Heart left ventricle (tissue), 16 donors: ENCODE data around the gene RELCH. TPM values are rescaled to one million over a fixed set of nuclear protein-coding genes. Genes with fewer than 3 reads are reported as not detected.

Experiments used
- ATAC-seq, 4 donors: fragments of 200-7000 bp; cut with Tn5 transposase; one replicate each; pipeline ENCODE4 v1.9.1; 2020 to 2022; ENCODE audit warnings: moderate library complexity in 4 of 4, mild to moderate bottlenecking in 3 of 4, moderate number of reproducible peaks in 1 of 4
- DNase-seq, 5 donors: peaks; one replicate each; pipeline ENCODE4 v3.0.0-alpha.2; 2020
- H3K27ac ChIP-seq, 12 donors: fragments of 200-600 bp; sonication (generic) in 4 of 12; one replicate each; pipeline versions ENCODE4 v1.5.0 to v1.8.0; 2016 to 2022; ENCODE audit warnings: mild to moderate bottlenecking in 2 of 12
- H3K27me3 ChIP-seq, 9 donors: fragments of 200-600 bp; sonication (generic) in 2 of 9; one replicate each; pipeline versions ENCODE4 v1.5.1 to v1.8.0; 2016 to 2022; ENCODE audit warnings: mild to moderate bottlenecking in 3 of 9
- H3K36me3 ChIP-seq, 9 donors: fragments of 200-600 bp; sonication (generic) in 2 of 9; one replicate each; pipeline versions ENCODE4 v1.5.0 to v1.8.0; 2018 to 2022; ENCODE audit warnings: mild to moderate bottlenecking in 2 of 9
- H3K4me1 ChIP-seq, 12 donors: fragments of 200-600 bp; sonication (generic) in 4 of 12; one replicate each; pipeline versions ENCODE4 v1.5.0 to v1.8.0; 2016 to 2022; ENCODE audit warnings: mild to moderate bottlenecking in 3 of 12
- H3K4me3 ChIP-seq, 12 donors: fragments of 200-600 bp; sonication (generic) in 4 of 12; one replicate each; pipeline versions ENCODE4 v1.5.0 to v1.8.0; 2017 to 2022; ENCODE audit warnings: mild to moderate bottlenecking in 9 of 12, moderate library complexity in 4 of 12
- H3K9me3 ChIP-seq, 12 donors: fragments of 200-600 bp; sonication (generic) in 4 of 12; one replicate each; pipeline versions ENCODE4 v1.5.0 to v1.8.0; 2016 to 2022; ENCODE audit warnings: mild to moderate bottlenecking in 1 of 12
- POLR2A ChIP-seq, 2 donors: fragments of 450-650 bp; IDR thresholded peaks; one replicate each; pipeline ENCODE4 v1.6.1; 2017; ENCODE audit warnings: antibody characterized with exemption in 2 of 2, mild to moderate bottlenecking in 2 of 2, moderate library complexity in 2 of 2
- WGBS, 4 donors: extraction: QIAGEN DNeasy Blood & Tissue Kit in 2 of 4; methylation state at CpG; one replicate each; pipeline versions ENCODE4 v1.1.5 to v1.1.7; 2013 to 2018; 5-methylcytosine and 5-hydroxymethylcytosine counted together
- intact Hi-C, 10 donors: fragments of 100-400 bp; cut with DNase I; formaldehyde crosslinking; loops; one replicate each; pipeline versions ENCODE4 v1.11.1 to v1.14.2; 2022
- long read RNA-seq, 3 donors: library from polyadenylated mRNA; unstranded; transcript quantifications; one replicate each; pipeline ENCODE4 v2.0.0, GENCODE V29; 2020 to 2021
- polyA plus RNA-seq, 2 donors: library from polyadenylated mRNA; stranded (reverse); fragments of 200-250 nt; gene quantifications; one replicate each; pipeline ENCODE4 v1.2.3, GENCODE V29; 2013
- total RNA-seq, 9 donors: library from RNA; depleted of rRNA in 2 of 9; stranded (reverse); fragments of >200 nt in 2 of 9; fragmentation: NEBNext Ultra II Directional in 3 of 9; extraction: Animal tissue kit (Norgen Biotek cat#: 25700) in 3 of 9; gene quantifications; one replicate each; pipeline versions ENCODE4 v1.1.0 to v1.2.4, GENCODE V29; 2016 to 2023
- TF ChIP-seq, protein P1 (sequence below), 12 donors: fragments of 200-600 bp; sonication (generic) in 4 of 12; IDR thresholded peaks; one replicate each; pipeline versions ENCODE4 v1.5.0 to v1.8.0; 2018 to 2022; ENCODE audit warnings: antibody characterized with exemption in 12 of 12, mild to moderate bottlenecking in 5 of 12
- donor health status: ischemic (EF 13 %, LVEDD 7.1; RV severe dilation, severe dysfunction).
- donor health status: healthy with polysubstance abuse.
- donor health status: DM: no; HTN: yes; CAD: no.
- donor health status: DM: no; HTN: no; CAD: no.
- donor health status: ischemic (EF 25% LVEDD 6.9; RV normal size, moderate dysfunction).
- donor health status: ischemic (EF 25% LVEDD 5.7; RV mildly dilated, moderate dysfunction).
- donor health status: healthy.
- donor health status: DM: yes; HTN: yes; CAD: no.
- donor health status: ischemic (EF 35%, LVEDD 5.7; RV mildly dilated, moderate dysfunction).
- donor health status: nonischemic (EF 11% LVEDD 7.7; RV severe dilation, severe dysfunction).
- donor health status: DM: yes; HTN: yes; CAD: no.
- donor health status: PGD.
- donor health status: ischemic (EF 29% LVEDD 5.4; RV normal size, mild dysfunction).
- donor health status: nonischemic (EF 23%, LVEDD 6.1; RV moderate dilation, normal function).

The RELCH gene
- 10 to 100 TPM; 11.6 to 24.8 (median 15.2) TPM for total RNA-seq
- polyA plus RNA-seq: 1 to 10 TPM; 7.4 to 9.0 TPM
- long read RNA-seq, donor 1, full-length matches to known transcripts: 2 of 15 reads
- long read RNA-seq, donor 1, partial matches to known transcripts: 5 of 15 reads
- long read RNA-seq, donor 1, other reads (novel, unspliced or antisense): 8 of 15 reads
- long read RNA-seq, donor 2, full-length matches to known transcripts: 4 of 13 reads
- long read RNA-seq, donor 2, partial matches to known transcripts: 5 of 13 reads
- long read RNA-seq, donor 2, other reads (novel, unspliced or antisense): 4 of 13 reads
- long read RNA-seq, donor 3, full-length matches to known transcripts: 5 of 13 reads
- long read RNA-seq, donor 3, partial matches to known transcripts: 2 of 13 reads
- long read RNA-seq, donor 3, other reads (novel, unspliced or antisense): 6 of 13 reads

DNA sequence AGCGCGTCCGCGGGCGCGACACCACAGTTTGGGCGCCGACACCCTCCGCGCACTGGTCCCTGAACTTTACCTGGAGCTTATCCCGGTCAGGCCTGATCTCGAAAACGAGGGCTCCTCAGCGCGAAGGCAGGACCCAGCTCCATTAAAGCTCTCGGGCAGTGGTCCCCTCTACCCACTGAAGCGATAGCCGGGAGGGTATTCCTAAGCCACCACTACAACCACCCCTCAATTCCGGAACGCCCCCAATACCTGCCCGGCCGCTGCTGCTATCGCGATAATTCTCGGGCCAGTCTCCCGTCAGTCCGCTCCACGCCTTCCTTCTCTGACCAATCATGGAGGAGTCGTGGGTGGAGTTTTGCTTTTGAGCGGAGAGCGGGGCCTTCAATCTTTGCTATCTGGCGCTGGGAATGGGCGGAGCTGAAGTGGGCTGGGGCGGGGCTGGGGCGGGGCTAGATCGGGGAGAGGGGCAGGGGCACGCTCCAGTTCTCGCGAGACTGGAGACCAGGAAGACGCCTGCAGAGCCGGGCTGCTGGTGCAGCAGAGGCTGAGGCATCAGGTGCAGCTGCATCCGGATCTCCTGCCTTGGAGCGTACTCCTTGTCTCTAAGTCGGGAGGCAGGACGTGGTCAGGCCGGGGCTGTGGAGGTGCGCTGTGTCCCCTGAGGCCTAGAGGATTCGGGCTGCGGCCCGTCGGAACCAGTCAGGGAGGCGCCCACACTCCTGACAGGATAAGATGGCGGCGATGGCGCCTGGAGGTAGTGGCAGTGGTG lies at the start of gene RELCH, which contains the start of gene PIGN:
Gene RELCH, plus strand, starts transcription at position 482 of the 769 bp plus-strand sequence. Its CDS starts 251 bp downstream, at position 733.
Gene PIGN, minus strand, starts transcription at position 283 of the 769 bp plus-strand sequence. CDS start 25,703 bp downstream, outside the sequence.
- no peaks in the 10 kb centered on the region for H3K36me3 ChIP-seq
- H3K9me3 ChIP-seq: peaks cover 0 to under 1% (median 0%) of the 10 kb centered on the region in 12 donors
- peak; percentile 93 to 97 (median 96) for DNase-seq
- H3K27ac ChIP-seq: peak within 1 kb of the TSS; percentile 37 to 87 (median 81)
- peak within 1 kb of the TSS; percentile 66 to 100 (median 90) for H3K4me3 ChIP-seq
- peak; percentile 99 to 100 (median 99) for ATAC-seq
- no peaks in the 10 kb centered on the region for H3K27me3 ChIP-seq
- peak in 1 of 2 donors; percentile 74 for TF ChIP-seq POLR2A (IDR thresholded peaks at IDR 0.05)
- TF ChIP-seq, protein P1, sequence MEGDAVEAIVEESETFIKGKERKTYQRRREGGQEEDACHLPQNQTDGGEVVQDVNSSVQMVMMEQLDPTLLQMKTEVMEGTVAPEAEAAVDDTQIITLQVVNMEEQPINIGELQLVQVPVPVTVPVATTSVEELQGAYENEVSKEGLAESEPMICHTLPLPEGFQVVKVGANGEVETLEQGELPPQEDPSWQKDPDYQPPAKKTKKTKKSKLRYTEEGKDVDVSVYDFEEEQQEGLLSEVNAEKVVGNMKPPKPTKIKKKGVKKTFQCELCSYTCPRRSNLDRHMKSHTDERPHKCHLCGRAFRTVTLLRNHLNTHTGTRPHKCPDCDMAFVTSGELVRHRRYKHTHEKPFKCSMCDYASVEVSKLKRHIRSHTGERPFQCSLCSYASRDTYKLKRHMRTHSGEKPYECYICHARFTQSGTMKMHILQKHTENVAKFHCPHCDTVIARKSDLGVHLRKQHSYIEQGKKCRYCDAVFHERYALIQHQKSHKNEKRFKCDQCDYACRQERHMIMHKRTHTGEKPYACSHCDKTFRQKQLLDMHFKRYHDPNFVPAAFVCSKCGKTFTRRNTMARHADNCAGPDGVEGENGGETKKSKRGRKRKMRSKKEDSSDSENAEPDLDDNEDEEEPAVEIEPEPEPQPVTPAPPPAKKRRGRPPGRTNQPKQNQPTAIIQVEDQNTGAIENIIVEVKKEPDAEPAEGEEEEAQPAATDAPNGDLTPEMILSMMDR (IDR thresholded peaks at IDR 0.05): no peak
- WGBS, 4 donors: 0% methylated on average over 36 to 55 of the region's 55 CpGs
- H3K4me1 ChIP-seq: peaks cover 0 to 51% (median 35%) of the 10 kb centered on the region in 12 donors
- intact Hi-C loops: loop anchor here in 8 of 10 donors (2.0 to 10.0 kb wide), 8 partner anchors 60 to 1180 kb away; partner anchors contain the start of genes PHLPP1 (in 2 of the 8), KDSR (in 1 of the 8) and ZCCHC2 (in 1 of the 8)

DNA sequence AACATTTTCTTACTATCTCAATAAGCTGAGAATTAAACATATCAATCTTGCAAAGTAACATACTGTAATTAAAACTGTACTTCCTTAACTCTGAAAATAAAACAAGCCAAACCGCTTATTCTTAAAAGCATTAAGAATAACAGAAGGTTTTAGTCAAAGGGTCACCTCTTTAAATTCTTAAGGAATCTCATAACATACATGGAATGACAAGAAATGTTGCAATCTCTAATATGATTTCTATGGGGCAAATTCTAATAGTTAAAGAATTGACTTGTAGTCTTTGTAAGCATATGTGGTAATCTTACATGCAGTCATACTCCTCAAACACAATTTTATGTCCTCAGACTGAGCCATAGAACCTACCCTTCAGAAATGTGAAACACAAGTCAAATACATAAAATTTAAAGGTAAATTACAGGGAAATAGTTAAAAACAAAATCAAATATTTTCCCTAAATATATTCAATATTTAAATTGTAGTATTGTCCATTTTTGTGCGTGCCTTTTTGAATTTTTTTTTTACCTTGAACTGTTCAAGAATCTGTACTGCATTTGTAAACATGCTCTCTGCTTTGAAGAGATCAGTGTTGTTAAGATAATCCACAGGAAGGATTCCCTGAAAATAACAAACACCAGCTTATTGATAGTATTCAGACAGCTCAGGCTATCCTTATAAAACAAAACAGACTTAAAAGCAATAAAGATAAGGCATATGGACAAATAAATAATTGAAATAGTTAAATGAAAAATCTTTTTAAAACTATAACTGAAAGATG lies 48.4 kb upstream of the RELCH start:
- no peak for DNase-seq
- Histone ChIP-seq H3K4me1 (no peaks in the 10 kb centered on the region), H3K36me3 (peaks cover 0 to 66% (median 15%) of the 10 kb centered on the region in 9 donors), H3K4me3 (no peak overlapping the region), H3K9me3 (no peaks in the 10 kb centered on the region), H3K27ac (no peak overlapping the region), H3K27me3 (no peaks in the 10 kb centered on the region)
- intact Hi-C loops: loop anchor here in 6 of 10 donors (10.0 kb wide), 7 partner anchors 234 to 1454 kb away; partner anchors contain the start of gene RNF152 (in 1 of the 6)
- TF ChIP-seq, protein P1 (IDR thresholded peaks at IDR 0.05): no peak
- TF ChIP-seq POLR2A (IDR thresholded peaks at IDR 0.05): no peak
- 47 to 96% (median 82%) methylated on average over 2 of the region's 2 CpGs for WGBS, 4 donors
- ATAC-seq: no peak

DNA sequence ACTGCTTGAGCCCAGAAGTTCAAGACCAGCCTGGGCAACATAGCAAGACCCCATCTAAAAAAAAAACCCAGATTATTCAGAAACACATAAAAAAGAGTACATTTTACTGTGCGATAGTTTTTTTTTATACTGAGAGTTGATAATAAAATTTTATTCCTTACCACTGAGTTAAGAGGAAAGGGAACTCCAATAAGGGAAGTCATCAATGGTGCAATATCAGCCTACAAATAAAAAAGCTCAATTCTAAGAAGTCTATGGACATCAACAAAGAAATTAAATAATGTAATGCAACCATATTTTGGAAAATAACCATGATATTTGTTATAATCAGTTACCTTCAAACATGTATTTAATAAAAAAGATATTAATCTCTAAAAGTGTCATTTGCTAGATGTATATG lies 46.8 kb upstream of the RELCH start:
- 47 to 100% (median 80%) methylated on average over 1 of the region's 1 CpG for WGBS, 4 donors
- Histone ChIP-seq H3K4me1 (peaks cover 0 to 4% (median 0%) of the 10 kb centered on the region in 12 donors), H3K4me3 (no peak overlapping the region), H3K27ac (no peak overlapping the region), H3K36me3 (peaks cover 0 to 82% (median 16%) of the 10 kb centered on the region in 9 donors), H3K27me3 (no peaks in the 10 kb centered on the region), H3K9me3 (no peaks in the 10 kb centered on the region)
- intact Hi-C loops: no loop called here
- no peak for TF ChIP-seq POLR2A (IDR thresholded peaks at IDR 0.05)
- TF ChIP-seq, protein P1 (IDR thresholded peaks at IDR 0.05): no peak
- no peak for DNase-seq
- ATAC-seq: no peak
